ENCODE data around the gene PDP2. TPM values are rescaled to one million over a fixed set of nuclear protein-coding genes. Genes with fewer than 3 reads are reported as not detected.

The PDP2 gene
- total RNA-seq, 1 experiment from 2014 or later, result 23.1 TPM

GRCh38 chr16:66845080-66845410 is 35.3 kb upstream of the PDP2 start:
- H3K4me1 ChIP-seq (ENCODE audit: insufficient read depth, low read length), result no peaks in the 10 kb centered on the region; the same call in 1 of the 2 replicates
- no peak for TF ChIP-seq CTCF (conservative IDR thresholded peaks at IDR 0.05)
- peaks cover 17% of the 10 kb centered on the region for H3K27me3 ChIP-seq (ENCODE audit: insufficient read depth, low read length)
- peaks cover 13% of the 10 kb centered on the region for H3K23me2 ChIP-seq (ENCODE audit: insufficient read length, low read depth, low read length, poor library complexity, severe bottlenecking)
- H3K79me2 ChIP-seq (ENCODE audit: insufficient read depth, low read length), result no peaks in the 10 kb centered on the region
- WGBS (ENCODE audit: extremely low coverage, insufficient read length, low lambda C conversion rate), result no CpG with 5 or more reads among the region's 10 CpGs
- no peak overlapping the region for H3K4ac ChIP-seq (ENCODE audit: low read depth, low read length)
- Mint-ChIP-seq H3K4me3 (peak overlapping the region; percentile 68 to 81), H3K27me3 (ENCODE audit: low read depth) (peaks cover 82% of the 10 kb centered on the region), H3K36me3 (ENCODE audit: insufficient read depth in 1 of 3, low read depth in 3 of 3) (no peaks in the 10 kb centered on the region; a peak in 1 of 7 replicates), H3K4me1 (peaks cover 2 to 16% of the 10 kb centered on the region in 2 experiments; a peak in 3 of 4 replicates), H3K9me3 (no peaks in the 10 kb centered on the region), H3K27ac (no peak overlapping the region)
- H4K20me1 ChIP-seq (ENCODE audit: control insufficient read depth, insufficient read depth, insufficient read length), result no peaks in the 10 kb centered on the region
- no peak overlapping the region for H4K5ac ChIP-seq (ENCODE audit: insufficient read length, low read depth, low read length)
- no peak overlapping the region for H3K27ac ChIP-seq (ENCODE audit: insufficient read length, low read depth, low read length)
- H3T11ph ChIP-seq (ENCODE audit: low read length), result no peak overlapping the region
- no peaks in the 10 kb centered on the region for H3K79me1 ChIP-seq (ENCODE audit: insufficient read depth, low read depth, low read length, poor library complexity, severe bottlenecking)
- no peak overlapping the region for H3K23ac ChIP-seq (ENCODE audit: insufficient read length, low read depth, low read length)
- no peak overlapping the region for H2AK5ac ChIP-seq (ENCODE audit: insufficient read length, low read length)
- no peak overlapping the region for H2BK20ac ChIP-seq (ENCODE audit: low read depth, low read length, poor library complexity, severe bottlenecking)
- no peaks in the 10 kb centered on the region for H3K9me3 ChIP-seq (ENCODE audit: control insufficient read depth, low read depth, low read length)
- H4K8ac ChIP-seq (replicated peaks; ENCODE audit: insufficient read length, low read depth, low read length), result no peak overlapping the region
- H2BK5ac ChIP-seq (ENCODE audit: insufficient read length, low read length), result no peak overlapping the region
- H2BK120ac ChIP-seq (ENCODE audit: low read depth, low read length, poor library complexity, severe bottlenecking), result no peak overlapping the region
- H2AFZ ChIP-seq (ENCODE audit: low read length), result no peak overlapping the region
- H3K18ac ChIP-seq (ENCODE audit: insufficient read length, low read depth, low read length), result no peak overlapping the region
- no peak overlapping the region for H3K14ac ChIP-seq (ENCODE audit: insufficient read depth, low read length)
- H2BK15ac ChIP-seq (ENCODE audit: low read depth, low read length), result no peak overlapping the region
- H4K91ac ChIP-seq (ENCODE audit: insufficient read length, low read depth, low read length), result no peak overlapping the region
- peak overlapping the region; percentile 67 for H3K4me2 ChIP-seq (ENCODE audit: insufficient read depth, insufficient read length, low read length)
- no peak overlapping the region for H3K9ac ChIP-seq (ENCODE audit: extremely low read depth, insufficient read length, low read length)
- no peak for DNase-seq
- H2BK12ac ChIP-seq (ENCODE audit: insufficient read length, low read depth, low read length), result no peak overlapping the region
- no peak overlapping the region for H3K56ac ChIP-seq (ENCODE audit: insufficient read length, low read depth, low read length)
